Body of pancreas (tissue), 4 donors: ENCODE results near the gene CGB7.
"Not testable (repeated sequence)": the region's sequence is repeated elsewhere in the genome, so short reads cannot be mapped to it uniquely, and the experiment has no call there.

Experiments
- CTCF ChIP-seq, 7 experiments: fragments of 450-650 bp in 4 of 7; fragments of 200-600 bp in 3 of 7; sonication (generic) in 3 of 7; IDR thresholded peaks; one replicate each; pipeline ENCODE4 v1.5.1; 2016 to 2019; ENCODE audit warnings: antibody characterized with exemption in 7 of 7
- POLR2A ChIP-seq, 3 donors: fragments of 450-650 bp; IDR thresholded peaks; one replicate each; pipeline ENCODE4 v1.6.1; 2016; ENCODE audit warnings: antibody characterized with exemption in 3 of 3, mild to moderate bottlenecking in 2 of 3

- TF ChIP-seq CTCF, POLR2A (IDR thresholded peaks at IDR 0.05): not testable (repeated sequence)
Measured at GRCh38 chr19:49024233-49024632, 33.3 kb downstream of the CGB7 start, which contains the start of gene CGB3.
